ENCODE results near the gene KDM5C.
"Not testable (repeated sequence)": the region's sequence is repeated elsewhere in the genome, so short reads cannot be mapped to it uniquely, and the experiment has no call there.

KDM5C gene

GRCh38 chrX:53171356-53171755 is 53.7 kb downstream of the KDM5C start:
- POLR2A ChIA-PET = no interaction called here
- no peak for DNase-seq (ENCODE audit: low read depth, low spot score)
- CTCF ChIA-PET = no interaction called here
- no peak overlapping the region for H3K4me3 ChIP-seq (ENCODE audit: low read depth, low read length)
- TF ChIP-seq, protein P1, sequence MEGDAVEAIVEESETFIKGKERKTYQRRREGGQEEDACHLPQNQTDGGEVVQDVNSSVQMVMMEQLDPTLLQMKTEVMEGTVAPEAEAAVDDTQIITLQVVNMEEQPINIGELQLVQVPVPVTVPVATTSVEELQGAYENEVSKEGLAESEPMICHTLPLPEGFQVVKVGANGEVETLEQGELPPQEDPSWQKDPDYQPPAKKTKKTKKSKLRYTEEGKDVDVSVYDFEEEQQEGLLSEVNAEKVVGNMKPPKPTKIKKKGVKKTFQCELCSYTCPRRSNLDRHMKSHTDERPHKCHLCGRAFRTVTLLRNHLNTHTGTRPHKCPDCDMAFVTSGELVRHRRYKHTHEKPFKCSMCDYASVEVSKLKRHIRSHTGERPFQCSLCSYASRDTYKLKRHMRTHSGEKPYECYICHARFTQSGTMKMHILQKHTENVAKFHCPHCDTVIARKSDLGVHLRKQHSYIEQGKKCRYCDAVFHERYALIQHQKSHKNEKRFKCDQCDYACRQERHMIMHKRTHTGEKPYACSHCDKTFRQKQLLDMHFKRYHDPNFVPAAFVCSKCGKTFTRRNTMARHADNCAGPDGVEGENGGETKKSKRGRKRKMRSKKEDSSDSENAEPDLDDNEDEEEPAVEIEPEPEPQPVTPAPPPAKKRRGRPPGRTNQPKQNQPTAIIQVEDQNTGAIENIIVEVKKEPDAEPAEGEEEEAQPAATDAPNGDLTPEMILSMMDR (IDR thresholded peaks at IDR 0.05; ENCODE audit: insufficient read depth, low read length, missing control alignments) = no peak

DNA sequence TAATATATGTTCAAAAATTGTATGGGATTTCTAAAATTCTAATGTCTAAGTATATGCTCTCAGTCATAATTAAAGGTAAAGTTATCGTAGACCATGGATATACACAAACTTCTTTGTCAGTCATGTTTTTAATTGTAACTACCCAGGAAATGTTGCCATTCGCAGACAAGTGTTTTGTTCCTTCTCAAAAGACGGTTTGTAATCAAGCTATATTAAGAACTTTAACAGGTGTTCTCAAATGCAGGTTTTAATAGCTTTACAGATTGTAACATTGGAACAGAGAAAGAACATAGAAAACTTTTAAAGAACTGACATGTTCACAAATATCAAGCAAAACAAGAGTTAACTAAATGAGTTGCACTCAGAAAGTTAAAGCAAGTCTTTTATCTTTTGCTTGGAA is 58.9 kb downstream of the KDM5C start:
- ChIA-PET POLR2A (no interaction called here), CTCF (no interaction called here)
- TF ChIP-seq, protein P1 (IDR thresholded peaks at IDR 0.05; ENCODE audit: insufficient read depth, low read length, missing control alignments) = no peak
- no peak for DNase-seq (ENCODE audit: low read depth, low spot score)
- no peak overlapping the region for H3K4me3 ChIP-seq (ENCODE audit: low read depth, low read length)

DNA sequence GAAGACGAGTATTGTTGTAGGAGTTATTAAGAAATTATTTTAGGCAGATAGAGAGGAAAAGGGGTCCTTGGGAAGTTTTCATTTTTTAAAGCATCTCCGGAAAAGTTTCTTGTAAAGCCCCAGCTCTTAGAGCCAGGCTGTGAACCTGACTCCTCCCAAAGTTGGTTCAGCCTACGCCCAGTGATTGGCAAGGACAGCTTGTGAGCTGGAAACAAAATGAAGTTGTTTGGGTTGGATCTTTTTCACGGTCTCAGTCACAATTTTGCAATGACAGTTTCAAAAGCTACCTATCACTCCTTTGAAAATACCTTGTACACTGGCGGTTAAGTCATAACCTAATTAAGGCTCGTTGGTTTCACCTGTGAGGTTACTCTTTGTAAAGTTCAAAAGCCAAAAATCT is 60.4 kb downstream of the KDM5C start:
- CTCF ChIA-PET; POLR2A ChIA-PET; H3K4me3 ChIP-seq (ENCODE audit: low read depth, low read length); DNase-seq (ENCODE audit: low read depth, low spot score): not testable (repeated sequence)

DNA sequence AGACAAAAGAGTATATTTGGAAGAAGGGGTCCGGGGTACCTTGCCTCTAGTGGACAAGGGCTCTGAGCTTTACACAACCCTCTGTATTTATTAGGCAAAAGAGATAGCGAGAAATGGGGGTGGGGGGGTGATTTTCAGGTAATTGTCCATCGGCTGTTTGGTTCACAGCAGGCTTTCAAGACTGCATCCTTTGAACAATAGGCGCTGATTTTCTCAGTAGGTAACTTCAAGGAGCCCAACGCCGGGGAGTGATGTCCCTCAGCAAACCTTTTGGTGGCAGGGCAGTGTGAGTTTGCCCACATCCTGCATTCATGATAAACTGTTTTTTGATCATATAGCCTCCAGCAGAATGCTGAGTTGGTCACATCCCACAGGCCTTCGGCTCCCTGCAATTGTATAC is 61.6 kb downstream of the KDM5C start:
- CTCF ChIA-PET = no interaction called here
- H3K4me3 ChIP-seq (ENCODE audit: low read depth, low read length) = no peak overlapping the region
- TF ChIP-seq, protein P1 (IDR thresholded peaks at IDR 0.05; ENCODE audit: insufficient read depth, low read length, missing control alignments) = no peak
- no peak for DNase-seq (ENCODE audit: low read depth, low spot score)
- POLR2A ChIA-PET = no interaction called here

- H3K4me3 ChIP-seq (ENCODE audit: low read depth, low read length) = no peak overlapping the region
- TF ChIP-seq, protein P1 (IDR thresholded peaks at IDR 0.05; ENCODE audit: insufficient read depth, low read length, missing control alignments) = no peak
- CTCF ChIA-PET = no interaction called here
- DNase-seq (ENCODE audit: low read depth, low spot score) = no peak
- POLR2A ChIA-PET = no interaction called here
Observed at GRCh38 chrX:53160297-53160983, 64.6 kb downstream of the KDM5C start.

- CTCF ChIA-PET = no interaction called here
- DNase-seq (ENCODE audit: low read depth, low spot score) = no peak
Observed at GRCh38 chrX:53159184-53159583, 65.8 kb downstream of the KDM5C start.

GRCh38 chrX:53156207-53156596 is 68.8 kb downstream of the KDM5C start:
- ChIA-PET CTCF (no interaction called here), POLR2A (no interaction called here)
- no peak for DNase-seq (ENCODE audit: low read depth, low spot score)
- H3K4me3 ChIP-seq (ENCODE audit: low read depth, low read length) = no peak overlapping the region
- TF ChIP-seq, protein P1 (IDR thresholded peaks at IDR 0.05; ENCODE audit: insufficient read depth, low read length, missing control alignments) = no peak

More at GRCh38 chrX:53159184-53159583, 65.8 kb downstream of the KDM5C start:
- POLR2A ChIA-PET = no interaction called here
- TF ChIP-seq, protein P1 (IDR thresholded peaks at IDR 0.05; ENCODE audit: insufficient read depth, low read length, missing control alignments) = no peak
- H3K4me3 ChIP-seq (ENCODE audit: low read depth, low read length) = no peak overlapping the region
